BLaER1 (cell line): ENCODE data around the gene CLDN15.
A peak's percentile ranks its signal among the peaks of the same experiment; 100 is the strongest.

ENCODE experiments used
- H3K27ac ChIP-seq: shearing (Covaris generic); formaldehyde crosslinking; 2 replicates; pipeline ENCODE4 v1.8.1; 2022
- H3K27me3 ChIP-seq: shearing (Covaris generic); formaldehyde crosslinking; 2 replicates; pipeline ENCODE4 v1.8.1; 2022
- H3K36me3 ChIP-seq: shearing (Covaris generic); formaldehyde crosslinking; 2 replicates; pipeline ENCODE4 v1.8.1; 2022
- H3K4me1 ChIP-seq: shearing (Covaris generic); formaldehyde crosslinking; 2 replicates; pipeline ENCODE4 v1.8.1; 2022
- H3K4me2 ChIP-seq: shearing (Covaris generic); formaldehyde crosslinking; 2 replicates; pipeline ENCODE4 v1.8.1; 2022
- H3K4me3 ChIP-seq: shearing (Covaris generic); formaldehyde crosslinking; 2 replicates; pipeline ENCODE4 v1.8.1; 2022
- H3K9ac ChIP-seq: shearing (Covaris generic); formaldehyde crosslinking; 2 replicates; pipeline ENCODE4 v1.8.1; 2022
- H3K9me3 ChIP-seq: shearing (Covaris generic); formaldehyde crosslinking; 2 replicates; pipeline ENCODE4 v1.8.1; 2022
- H4K20me1 ChIP-seq: shearing (Covaris generic); formaldehyde crosslinking; 2 replicates; pipeline ENCODE4 v1.8.1; 2022
- Cebpa-rat ChIP-seq: shearing (Covaris generic); IDR thresholded peaks from 2 replicates; pipeline ENCODE4 v1.8.1; 2022

CLDN15 gene

GRCh38 chr7:101244375-101245146 is 7.0 kb upstream of the CLDN15 start, which contains the start of gene FIS1:
Gene FIS1 (minus strand): TSS chr7:101245081. CDS start chr7:101245004, 77 bp downstream.
- no peaks in the 10 kb centered on the region for H3K27me3 ChIP-seq
- H4K20me1 ChIP-seq: peaks cover 26% of the 10 kb centered on the region; the same call in 1 of the 2 replicates
- peaks cover 60% of the 10 kb centered on the region for H3K4me1 ChIP-seq
- no peaks in the 10 kb centered on the region for H3K9me3 ChIP-seq
- TF ChIP-seq Cebpa-rat: no peak
- H3K4me3 ChIP-seq: peak within 1 kb of the TSS; percentile 79
- peak within 1 kb of the TSS; percentile 85 for H3K9ac ChIP-seq
- peak within 1 kb of the TSS; percentile 86 for H3K4me2 ChIP-seq
- peak within 1 kb of the TSS; percentile 89 for H3K27ac ChIP-seq
- H3K36me3 ChIP-seq: peaks cover 71% of the 10 kb centered on the region

GRCh38 chr7:101243646-101244374 is 6.2 kb upstream of the CLDN15 start:
- Histone ChIP-seq H3K9ac (peak overlapping the region; percentile 85), H3K4me1 (peaks cover 67% of the 10 kb centered on the region), H3K4me2 (peak overlapping the region; percentile 86), H3K36me3 (peaks cover 63% of the 10 kb centered on the region), H3K4me3 (peak overlapping the region; percentile 79), H3K27me3 (no peaks in the 10 kb centered on the region), H4K20me1 (peaks cover 19% of the 10 kb centered on the region; the same call in 1 of the 2 replicates), H3K27ac (peak overlapping the region; percentile 89), H3K9me3 (no peaks in the 10 kb centered on the region)
- TF ChIP-seq Cebpa-rat: no peak

- Histone ChIP-seq H3K9ac (no peak overlapping the region; the same call in 1 of the 2 replicates), H3K4me1 (peaks cover 81% of the 10 kb centered on the region), H3K4me2 (peak overlapping the region; percentile 99), H4K20me1 (peaks cover 9% of the 10 kb centered on the region; the same call in 1 of the 2 replicates), H3K36me3 (peaks cover 46% of the 10 kb centered on the region), H3K27ac (no peak overlapping the region), H3K9me3 (no peaks in the 10 kb centered on the region), H3K27me3 (no peaks in the 10 kb centered on the region), H3K4me3 (no peak overlapping the region)
- TF ChIP-seq Cebpa-rat: no peak
These were observed 4.1 kb upstream of the CLDN15 start for GRCh38 chr7:101241443-101242349.

- Histone ChIP-seq H3K4me1 (peaks cover 85% of the 10 kb centered on the region), H3K4me2 (peak overlapping the region; percentile 99; the same call in 1 of the 2 replicates), H3K9me3 (no peaks in the 10 kb centered on the region), H3K27ac (peak overlapping the region; percentile 89), H3K36me3 (peaks cover 39% of the 10 kb centered on the region), H3K9ac (no peak overlapping the region), H3K4me3 (no peak overlapping the region), H4K20me1 (peaks cover 9% of the 10 kb centered on the region; the same call in 1 of the 2 replicates), H3K27me3 (no peaks in the 10 kb centered on the region)
- TF ChIP-seq Cebpa-rat: no peak
These were observed 3.4 kb upstream of the CLDN15 start for GRCh38 chr7:101241015-101241363.

GRCh38 chr7:101240226-101241014 is 2.8 kb upstream of the CLDN15 start:
- peak overlapping the region; percentile 89 for H3K27ac ChIP-seq
- H3K36me3 ChIP-seq: peaks cover 38% of the 10 kb centered on the region
- peaks cover 85% of the 10 kb centered on the region for H3K4me1 ChIP-seq
- peak overlapping the region; percentile 99 for H3K4me2 ChIP-seq
- H3K9ac ChIP-seq: no peak overlapping the region
- no peak overlapping the region for H3K4me3 ChIP-seq
- H3K27me3 ChIP-seq: no peaks in the 10 kb centered on the region
- peaks cover 9% of the 10 kb centered on the region; the same call in 1 of the 2 replicates for H4K20me1 ChIP-seq
- no peaks in the 10 kb centered on the region for H3K9me3 ChIP-seq
- TF ChIP-seq Cebpa-rat: no peak

- Histone ChIP-seq H3K9ac (peak overlapping the region; percentile 81), H3K27ac (peak overlapping the region; percentile 89), H4K20me1 (peaks cover 9% of the 10 kb centered on the region; the same call in 1 of the 2 replicates), H3K36me3 (peaks cover 42% of the 10 kb centered on the region), H3K9me3 (no peaks in the 10 kb centered on the region), H3K27me3 (no peaks in the 10 kb centered on the region), H3K4me2 (peak overlapping the region; percentile 99), H3K4me3 (no peak overlapping the region), H3K4me1 (peaks cover 85% of the 10 kb centered on the region)
- TF ChIP-seq Cebpa-rat: no peak
These were observed 2.3 kb upstream of the CLDN15 start for GRCh38 chr7:101239951-101240220.

GRCh38 chr7:101239191-101239950 is 1.8 kb upstream of the CLDN15 start:
- peak overlapping the region; percentile 81 for H3K9ac ChIP-seq
- peak overlapping the region; percentile 99 for H3K4me2 ChIP-seq
- no peak for TF ChIP-seq Cebpa-rat
- peaks cover 85% of the 10 kb centered on the region for H3K4me1 ChIP-seq
- peak overlapping the region; percentile 66 for H3K4me3 ChIP-seq
- peaks cover 9% of the 10 kb centered on the region; the same call in 1 of the 2 replicates for H4K20me1 ChIP-seq
- peaks cover 47% of the 10 kb centered on the region for H3K36me3 ChIP-seq
- H3K27ac ChIP-seq: peak overlapping the region; percentile 89
- no peaks in the 10 kb centered on the region for H3K9me3 ChIP-seq
- H3K27me3 ChIP-seq: no peaks in the 10 kb centered on the region
